ENCODE measurements around the gene FRMPD1. TPM values are rescaled to one million over a fixed set of nuclear protein-coding genes. Genes with fewer than 3 reads are reported as not detected.

The FRMPD1 gene
- total RNA-seq, 2 donors from 2014 or later = 0.31 to 0.82 TPM

- Histone ChIP-seq H3K27ac (no peak overlapping the region), H3K27me3 (no peaks in the 10 kb centered on the region), H3K4me1 (no peaks in the 10 kb centered on the region), H3K4me3 (no peak overlapping the region), H3K9me3 (no peaks in the 10 kb centered on the region), H3K36me3 (no peaks in the 10 kb centered on the region)
- TF ChIP-seq, protein P1, sequence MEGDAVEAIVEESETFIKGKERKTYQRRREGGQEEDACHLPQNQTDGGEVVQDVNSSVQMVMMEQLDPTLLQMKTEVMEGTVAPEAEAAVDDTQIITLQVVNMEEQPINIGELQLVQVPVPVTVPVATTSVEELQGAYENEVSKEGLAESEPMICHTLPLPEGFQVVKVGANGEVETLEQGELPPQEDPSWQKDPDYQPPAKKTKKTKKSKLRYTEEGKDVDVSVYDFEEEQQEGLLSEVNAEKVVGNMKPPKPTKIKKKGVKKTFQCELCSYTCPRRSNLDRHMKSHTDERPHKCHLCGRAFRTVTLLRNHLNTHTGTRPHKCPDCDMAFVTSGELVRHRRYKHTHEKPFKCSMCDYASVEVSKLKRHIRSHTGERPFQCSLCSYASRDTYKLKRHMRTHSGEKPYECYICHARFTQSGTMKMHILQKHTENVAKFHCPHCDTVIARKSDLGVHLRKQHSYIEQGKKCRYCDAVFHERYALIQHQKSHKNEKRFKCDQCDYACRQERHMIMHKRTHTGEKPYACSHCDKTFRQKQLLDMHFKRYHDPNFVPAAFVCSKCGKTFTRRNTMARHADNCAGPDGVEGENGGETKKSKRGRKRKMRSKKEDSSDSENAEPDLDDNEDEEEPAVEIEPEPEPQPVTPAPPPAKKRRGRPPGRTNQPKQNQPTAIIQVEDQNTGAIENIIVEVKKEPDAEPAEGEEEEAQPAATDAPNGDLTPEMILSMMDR (IDR thresholded peaks at IDR 0.05) = no peak
- DNase-seq (ENCODE audit: low spot score) = no peak
Measured at GRCh38 chr9:37682951-37683350, 32.2 kb downstream of the FRMPD1 start.

GRCh38 chr9:37683531-37684371, 33.0 kb downstream of the FRMPD1 start:
- no peaks in the 10 kb centered on the region for H3K27me3 ChIP-seq
- no peak for DNase-seq (ENCODE audit: low spot score)
- no peaks in the 10 kb centered on the region for H3K4me1 ChIP-seq
- no peaks in the 10 kb centered on the region for H3K36me3 ChIP-seq
- H3K9me3 ChIP-seq = no peaks in the 10 kb centered on the region
- TF ChIP-seq, protein P1 (IDR thresholded peaks at IDR 0.05) = no peak
- no peak overlapping the region for H3K4me3 ChIP-seq
- no peak overlapping the region for H3K27ac ChIP-seq

- Histone ChIP-seq H3K27ac (no peak overlapping the region), H3K9me3 (no peaks in the 10 kb centered on the region), H3K4me1 (no peaks in the 10 kb centered on the region), H3K36me3 (no peaks in the 10 kb centered on the region), H3K4me3 (no peak overlapping the region), H3K27me3 (no peaks in the 10 kb centered on the region)
- DNase-seq (ENCODE audit: low spot score) = no peak
- TF ChIP-seq, protein P1 (IDR thresholded peaks at IDR 0.05) = no peak
Measured at GRCh38 chr9:37692622-37693221, 42.0 kb downstream of the FRMPD1 start.

- H3K27ac ChIP-seq = no peak overlapping the region
Measured at GRCh38 chr9:37693260-37693659, 42.5 kb downstream of the FRMPD1 start.

DNA sequence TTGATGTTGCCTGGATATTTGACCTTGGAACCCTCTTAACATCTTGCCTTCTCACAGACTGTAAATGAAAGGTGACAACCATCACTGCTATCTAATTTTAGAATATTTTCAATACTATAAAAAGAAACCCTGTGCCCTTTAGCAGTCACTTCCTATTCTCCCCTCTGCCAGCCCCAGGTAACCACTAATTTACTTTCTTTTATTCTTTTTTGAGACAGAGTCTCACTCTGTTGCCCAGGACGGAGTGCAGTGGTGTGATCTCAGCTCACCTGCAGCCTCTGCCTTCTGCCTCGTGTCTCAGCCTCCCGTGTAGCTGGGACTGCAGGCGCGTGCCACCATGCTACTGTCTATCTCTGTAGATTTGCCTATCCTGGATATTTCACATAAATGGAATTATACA, 43.6 kb downstream of the FRMPD1 start:
- H3K4me1 ChIP-seq = no peaks in the 10 kb centered on the region
- DNase-seq (ENCODE audit: low spot score) = no peak
- H3K9me3 ChIP-seq = no peaks in the 10 kb centered on the region
- H3K4me3 ChIP-seq = no peak overlapping the region
- no peaks in the 10 kb centered on the region for H3K27me3 ChIP-seq
- TF ChIP-seq, protein P1 (IDR thresholded peaks at IDR 0.05) = no peak
- H3K36me3 ChIP-seq = no peaks in the 10 kb centered on the region
- no peak overlapping the region for H3K27ac ChIP-seq

More at GRCh38 chr9:37693260-37693659, 42.5 kb downstream of the FRMPD1 start:
- no peaks in the 10 kb centered on the region for H3K27me3 ChIP-seq
- no peaks in the 10 kb centered on the region for H3K36me3 ChIP-seq
- no peaks in the 10 kb centered on the region for H3K4me1 ChIP-seq
- H3K9me3 ChIP-seq = no peaks in the 10 kb centered on the region
- H3K4me3 ChIP-seq = no peak overlapping the region
- TF ChIP-seq, protein P1 (IDR thresholded peaks at IDR 0.05) = no peak
- no peak for DNase-seq (ENCODE audit: low spot score)
